MCF 10A (cell line): ENCODE data around the gene PRM2. TPM values are rescaled to one million over a fixed set of nuclear protein-coding genes. Genes with fewer than 3 reads are reported as not detected.

Source experiments
- BruUV-seq: library from RNA; stranded (reverse); fragments of 400-500 nt; replicated peaks from 2 replicates; lab custom pipeline; 2021; lab: Mats Ljungman, UMichigan
- CTCF ChIA-PET: fragments of 300-600 bp; sonication (Branson Sonifier 250); formaldehyde crosslinking; extraction: SDS; loops from one replicate; lab custom pipeline; 2021; ENCODE audit warnings: antibody characterized with exemption, inconsistent platforms; lab: Yijun Ruan, JAX
- POLR2A ChIA-PET: fragments of 300-600, 350-650 bp; sonication (Branson Sonifier 250); formaldehyde crosslinking; extraction: SDS; loops from one replicate; lab custom pipeline; 2020; ENCODE audit warnings: antibody characterized with exemption, inconsistent platforms; lab: Yijun Ruan, JAX
- DNase-seq: peaks from one replicate; pipeline ENCODE4 v3.0.0-alpha.2; 2018; ENCODE audit not compliant: unreplicated experiment
- H3K27ac Mint-ChIP-seq: one replicate; pipeline ENCODE4 v1.8.0; 2022; ENCODE audit warnings: mild to moderate bottlenecking, low read depth, mixed read lengths; ENCODE audit not compliant: unreplicated experiment
- H3K27me3 Mint-ChIP-seq: one replicate; pipeline ENCODE4 v1.8.0; 2022; ENCODE audit warnings: mixed read lengths; ENCODE audit not compliant: insufficient read depth, unreplicated experiment
- H3K36me3 Mint-ChIP-seq: one replicate; pipeline ENCODE4 v1.8.0; 2022; ENCODE audit warnings: mild to moderate bottlenecking, moderate library complexity, mixed read lengths; ENCODE audit not compliant: insufficient read depth, unreplicated experiment
- H3K4me1 Mint-ChIP-seq: one replicate; pipeline ENCODE4 v1.8.0; 2022; ENCODE audit warnings: mixed read lengths; ENCODE audit not compliant: insufficient read depth, unreplicated experiment
- H3K4me3 Mint-ChIP-seq: one replicate; pipeline ENCODE4 v1.8.0; 2022; ENCODE audit warnings: mild to moderate bottlenecking, moderate library complexity, mixed read lengths; ENCODE audit not compliant: unreplicated experiment
- H3K9me3 Mint-ChIP-seq: one replicate; pipeline ENCODE4 v1.8.0; 2022; ENCODE audit warnings: mixed read lengths; ENCODE audit not compliant: unreplicated experiment
- intact Hi-C: fragments of 100-400 bp; cut with micrococcal nuclease; formaldehyde crosslinking; loops from 2 replicates; pipeline ENCODE4 v1.14.1; 2022
- total RNA-seq: library from RNA; stranded (reverse); gene quantifications from 2 replicates; pipeline ENCODE4 v1.2.3, GENCODE V29; 2022
- TF ChIP-seq, protein P1 (sequence below): fragments of 200-600 bp; IDR thresholded peaks from one replicate; pipeline ENCODE4 v1.8.0; 2022; ENCODE audit warnings: antibody characterized with exemption, mild to moderate bottlenecking; ENCODE audit not compliant: unreplicated experiment

The PRM2 gene
- total RNA-seq, 1 experiment from 2014 or later: not detected

DNA sequence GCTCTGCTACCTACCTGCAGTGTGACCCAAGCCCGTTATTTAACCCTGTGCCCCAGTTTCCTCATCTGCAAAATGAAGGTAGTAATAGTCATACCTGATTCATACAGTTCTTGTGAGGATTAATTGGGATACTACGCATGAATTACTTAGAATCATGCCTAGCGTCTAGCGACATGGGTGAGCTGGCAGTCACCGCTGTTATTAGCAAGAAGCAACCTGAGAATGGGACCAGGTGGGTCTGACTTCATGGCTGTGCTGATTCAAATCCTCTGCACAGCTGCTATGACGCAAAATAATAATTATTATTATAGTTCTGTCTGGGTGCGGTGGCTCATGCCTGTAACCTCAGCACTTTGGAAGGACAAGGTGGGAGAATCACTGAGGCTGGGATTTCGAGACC is 28.1 kb downstream of the PRM2 start:
- intact Hi-C loops: no loop called here
- no TSS peak for BruUV-seq
- CTCF ChIA-PET: interaction anchor here (0.8 to 1.1 kb wide), 4 partner anchors 9 to 280 kb away, joined by 3 to 7 read pairs (median 3); no protein-coding TSS in a partner anchor
- DNase-seq: no peak
- Mint-ChIP-seq H3K4me3 (no peak overlapping the region), H3K36me3 (peaks cover 5% of the 10 kb centered on the region), H3K27me3 (no peaks in the 10 kb centered on the region), H3K27ac (no peak overlapping the region), H3K4me1 (no peaks in the 10 kb centered on the region), H3K9me3 (no peaks in the 10 kb centered on the region)
- TF ChIP-seq, protein P1, sequence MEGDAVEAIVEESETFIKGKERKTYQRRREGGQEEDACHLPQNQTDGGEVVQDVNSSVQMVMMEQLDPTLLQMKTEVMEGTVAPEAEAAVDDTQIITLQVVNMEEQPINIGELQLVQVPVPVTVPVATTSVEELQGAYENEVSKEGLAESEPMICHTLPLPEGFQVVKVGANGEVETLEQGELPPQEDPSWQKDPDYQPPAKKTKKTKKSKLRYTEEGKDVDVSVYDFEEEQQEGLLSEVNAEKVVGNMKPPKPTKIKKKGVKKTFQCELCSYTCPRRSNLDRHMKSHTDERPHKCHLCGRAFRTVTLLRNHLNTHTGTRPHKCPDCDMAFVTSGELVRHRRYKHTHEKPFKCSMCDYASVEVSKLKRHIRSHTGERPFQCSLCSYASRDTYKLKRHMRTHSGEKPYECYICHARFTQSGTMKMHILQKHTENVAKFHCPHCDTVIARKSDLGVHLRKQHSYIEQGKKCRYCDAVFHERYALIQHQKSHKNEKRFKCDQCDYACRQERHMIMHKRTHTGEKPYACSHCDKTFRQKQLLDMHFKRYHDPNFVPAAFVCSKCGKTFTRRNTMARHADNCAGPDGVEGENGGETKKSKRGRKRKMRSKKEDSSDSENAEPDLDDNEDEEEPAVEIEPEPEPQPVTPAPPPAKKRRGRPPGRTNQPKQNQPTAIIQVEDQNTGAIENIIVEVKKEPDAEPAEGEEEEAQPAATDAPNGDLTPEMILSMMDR: no peak
- POLR2A ChIA-PET: no interaction called here

DNA sequence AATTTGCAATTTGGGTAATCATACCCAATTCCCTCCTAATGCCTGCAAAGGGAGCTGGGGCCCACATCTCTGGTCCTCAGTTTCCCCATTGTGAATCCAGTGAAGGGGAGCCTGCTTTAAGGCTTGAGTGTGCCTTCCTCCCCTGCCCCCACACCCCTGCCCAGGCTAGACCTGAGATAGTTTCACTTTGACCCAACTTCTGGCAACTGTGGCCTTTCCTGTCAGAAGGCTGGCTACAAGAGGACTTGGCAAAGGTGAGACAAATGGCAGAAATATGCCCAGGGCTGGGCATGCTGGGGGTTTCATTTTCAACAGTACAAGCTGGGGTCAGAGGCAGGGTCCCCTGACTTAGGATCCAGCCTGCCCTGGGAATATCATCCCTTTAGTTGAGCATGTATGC is 30.3 kb downstream of the PRM2 start:
- Mint-ChIP-seq H3K4me3 (no peak overlapping the region), H3K27me3 (no peaks in the 10 kb centered on the region), H3K27ac (no peak overlapping the region), H3K9me3 (no peaks in the 10 kb centered on the region), H3K4me1 (no peaks in the 10 kb centered on the region), H3K36me3 (no peaks in the 10 kb centered on the region)
- TF ChIP-seq, protein P1: no peak
- intact Hi-C loops: no loop called here
- DNase-seq: no peak
- ChIA-PET POLR2A (interaction anchor here (0.6 to 1.2 kb wide), 3 partner anchors 10 to 217 kb away, joined by 3 to 4 read pairs (median 3); no protein-coding TSS in a partner anchor), CTCF (interaction anchor here (0.6 to 1.0 kb wide), 4 partner anchors 9 to 998 kb away, joined by 3 to 9 read pairs (median 4); no protein-coding TSS in a partner anchor)
- BruUV-seq: no TSS peak

DNA sequence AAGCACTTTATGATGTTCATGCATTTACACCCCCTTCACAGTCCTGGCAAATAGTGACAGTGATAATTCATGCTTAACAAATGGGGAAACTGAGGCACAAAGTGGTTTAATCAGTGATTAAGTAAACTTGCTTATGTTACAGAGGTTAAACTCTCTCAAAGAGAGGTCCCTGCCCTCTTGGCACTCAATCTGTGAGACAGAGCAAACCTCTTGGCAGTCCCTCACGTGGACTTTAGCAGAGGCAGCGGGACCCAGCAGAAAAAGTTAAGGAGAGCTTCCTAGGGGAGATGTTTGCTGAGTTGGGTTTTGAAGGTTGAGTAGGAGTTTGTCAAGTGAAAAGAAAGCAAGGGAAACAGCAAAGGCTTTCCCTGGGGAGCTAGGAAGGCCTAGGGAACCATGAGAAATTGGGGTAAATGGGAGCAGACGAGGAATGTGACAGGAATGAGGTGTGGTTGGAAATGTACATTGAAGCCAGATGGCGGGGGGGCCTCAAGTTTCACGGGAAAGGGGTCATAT is 31.0 kb downstream of the PRM2 start:
- no peak overlapping the region for H3K27ac Mint-ChIP-seq
- CTCF ChIA-PET: interaction anchor here (1.0 kb wide), 2 partner anchors 10 to 281 kb away, joined by 5 to 9 read pairs; no protein-coding TSS in a partner anchor
- no peak overlapping the region for H3K4me3 Mint-ChIP-seq
- DNase-seq: no peak
- H3K4me1 Mint-ChIP-seq: no peaks in the 10 kb centered on the region
- TF ChIP-seq, protein P1: no peak
- intact Hi-C loops: no loop called here
- H3K9me3 Mint-ChIP-seq: no peaks in the 10 kb centered on the region
- POLR2A ChIA-PET: interaction anchor here (0.6 to 1.2 kb wide), 3 partner anchors 9 to 216 kb away, joined by 3 to 4 read pairs (median 3); no protein-coding TSS in a partner anchor
- no peaks in the 10 kb centered on the region for H3K27me3 Mint-ChIP-seq
- BruUV-seq: no TSS peak
- no peaks in the 10 kb centered on the region for H3K36me3 Mint-ChIP-seq

DNA sequence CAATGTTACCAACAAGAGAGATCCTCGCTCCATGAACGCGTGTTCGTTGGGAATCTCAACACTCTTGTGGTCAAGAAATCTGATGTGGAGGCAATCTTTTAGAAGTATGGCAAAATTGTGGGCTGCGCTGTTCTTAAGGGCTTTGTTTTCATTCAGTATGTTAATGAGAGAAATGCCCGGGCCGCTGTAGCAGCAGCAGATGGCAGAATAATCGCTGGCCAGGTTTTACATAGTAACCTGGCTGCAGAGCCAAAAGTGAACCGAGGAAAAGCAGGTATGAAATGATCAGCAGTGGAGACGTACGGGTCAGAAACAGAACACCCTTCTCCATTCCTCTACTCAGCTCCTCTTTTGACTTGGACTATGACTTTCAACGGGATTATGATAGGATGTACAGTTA is 33.6 kb downstream of the PRM2 start:
- intact Hi-C loops: no loop called here
- no TSS peak for BruUV-seq
- Mint-ChIP-seq H3K4me1 (no peaks in the 10 kb centered on the region), H3K27me3 (no peaks in the 10 kb centered on the region), H3K36me3 (no peaks in the 10 kb centered on the region), H3K4me3 (no peak overlapping the region), H3K9me3 (no peaks in the 10 kb centered on the region), H3K27ac (no peak overlapping the region)
- CTCF ChIA-PET: interaction anchor here (1.1 kb wide), 1 partner anchor 148 kb away, joined by 3 read pairs; no protein-coding TSS in a partner anchor
- TF ChIP-seq, protein P1: no peak
- POLR2A ChIA-PET: no interaction called here
- no peak for DNase-seq
